GM18499 (cell line): ENCODE results near the gene MRPL32.

ENCODE experiments used
- ATAC-seq: cut with Tn5 transposase; IDR thresholded peaks from one replicate; pipeline ENCODE4 v1.9.1; 2021; ENCODE audit warnings: moderate number of reproducible peaks; ENCODE audit not compliant: insufficient read depth, unreplicated experiment

Gene MRPL32

DNA sequence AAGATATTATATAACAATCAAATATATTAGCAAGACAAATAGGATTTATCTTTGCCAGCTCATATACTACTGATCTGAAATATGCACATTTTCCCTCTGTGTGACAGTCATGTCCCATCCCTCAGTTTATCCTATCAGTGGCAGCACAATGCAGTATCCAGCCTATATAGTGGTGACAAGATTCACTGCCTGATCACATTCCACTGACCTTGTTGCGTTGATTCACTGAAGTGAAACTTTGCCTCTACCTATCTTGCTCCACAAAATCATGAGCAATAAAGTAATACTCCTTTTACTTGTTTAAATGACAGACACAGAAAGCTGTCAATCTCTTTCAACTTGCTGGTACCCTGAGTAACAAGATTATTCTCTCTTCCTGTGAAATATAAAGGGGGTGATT, 6.5 kb upstream of the MRPL32 start:
- no peak for ATAC-seq

DNA sequence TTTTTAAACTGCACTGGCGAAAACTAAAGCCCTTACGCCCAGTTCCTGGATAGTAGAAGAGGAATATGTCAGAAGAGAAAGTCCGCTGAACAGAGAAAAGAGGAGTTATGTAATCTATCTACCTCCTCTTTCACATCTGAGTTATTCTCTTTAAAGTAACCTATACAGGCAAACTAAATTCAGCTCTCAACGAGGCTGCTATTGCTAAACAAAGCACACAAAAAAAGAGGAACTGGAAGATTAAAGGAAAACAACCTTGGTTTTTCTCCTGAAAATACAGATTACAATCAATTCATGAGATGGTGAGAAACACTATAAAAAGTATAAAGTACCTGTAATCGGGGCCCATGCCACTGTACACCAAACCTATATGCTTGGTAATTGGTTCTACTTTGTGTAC, 6.0 kb upstream of the MRPL32 start:
- no peak for ATAC-seq

DNA sequence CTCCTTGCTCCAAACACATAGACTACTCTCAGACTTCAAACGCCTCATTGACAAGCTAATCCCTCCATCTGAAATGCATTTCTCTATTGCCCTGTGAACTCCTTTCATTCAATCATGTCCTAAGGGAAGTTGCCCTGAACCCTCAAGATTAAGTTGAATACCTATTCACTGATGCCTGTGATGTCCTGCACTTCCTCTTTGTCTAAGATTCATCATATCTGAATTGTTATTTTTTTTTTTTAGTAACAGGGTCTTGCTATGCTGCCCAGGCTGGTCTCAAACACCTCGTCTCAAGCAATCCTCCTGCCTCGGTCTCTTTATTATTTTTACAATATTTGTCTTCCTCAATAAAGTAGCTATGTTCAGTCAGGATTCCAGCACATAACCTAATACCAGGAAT, 3.4 kb upstream of the MRPL32 start:
- no peak for ATAC-seq

DNA sequence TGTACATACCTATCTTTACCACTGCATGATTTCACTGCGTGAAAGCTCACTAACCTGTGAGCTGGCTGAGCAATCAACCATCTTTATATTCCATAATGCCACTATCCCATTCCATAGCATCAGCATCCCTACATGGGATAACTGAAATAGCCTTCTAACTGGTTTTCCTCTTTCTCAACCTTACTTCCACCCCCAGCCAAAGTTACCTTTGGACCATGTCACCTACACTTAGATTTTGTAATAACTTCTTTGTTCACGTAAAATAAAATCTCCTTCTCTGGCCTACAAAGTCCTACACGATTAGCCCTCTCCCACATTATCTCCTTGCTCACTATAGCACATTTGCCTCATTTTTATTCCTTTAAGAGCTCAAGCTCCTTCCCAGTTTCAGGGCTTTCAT, 2.7 kb upstream of the MRPL32 start:
- no peak for ATAC-seq

DNA sequence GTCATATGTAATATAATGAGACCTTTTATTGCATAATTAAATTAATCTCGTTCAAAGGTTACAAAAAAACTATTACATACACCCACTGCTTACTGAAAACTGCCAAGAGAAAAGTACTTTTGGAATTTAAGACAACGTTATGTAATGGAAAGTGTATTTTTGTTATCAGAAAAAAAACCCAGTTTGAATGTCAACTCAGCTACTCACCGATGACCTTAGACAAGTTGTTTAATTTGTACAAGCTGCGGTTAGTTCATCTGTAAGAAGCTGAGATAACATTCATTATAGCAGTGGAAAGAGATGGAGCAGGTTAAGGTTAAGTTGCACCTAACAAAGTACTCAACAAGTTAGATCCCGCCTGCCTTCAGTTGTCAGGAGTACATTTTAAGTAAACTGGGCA, 1.3 kb upstream of the MRPL32 start:
- ATAC-seq = no peak

DNA sequence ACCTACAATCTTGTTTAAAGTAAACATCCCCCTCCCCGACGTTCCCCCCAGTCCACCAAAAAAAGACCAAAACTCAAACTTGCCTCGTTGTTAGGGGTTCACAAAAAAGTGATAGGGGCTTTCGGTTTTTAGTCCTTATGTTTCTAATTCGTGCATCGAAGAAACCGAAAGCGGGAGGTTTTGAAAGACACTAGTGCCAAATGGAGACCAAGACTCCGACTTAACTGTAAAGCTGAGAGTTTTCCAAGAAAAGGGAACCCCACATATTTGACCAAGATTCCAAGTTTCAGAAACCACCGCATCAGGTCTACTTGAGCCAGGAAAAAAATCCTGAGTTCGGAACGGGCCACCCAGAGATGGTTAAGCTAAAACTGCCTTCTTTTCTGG, 736 bp upstream of the MRPL32 start:
- no peak for ATAC-seq

DNA sequence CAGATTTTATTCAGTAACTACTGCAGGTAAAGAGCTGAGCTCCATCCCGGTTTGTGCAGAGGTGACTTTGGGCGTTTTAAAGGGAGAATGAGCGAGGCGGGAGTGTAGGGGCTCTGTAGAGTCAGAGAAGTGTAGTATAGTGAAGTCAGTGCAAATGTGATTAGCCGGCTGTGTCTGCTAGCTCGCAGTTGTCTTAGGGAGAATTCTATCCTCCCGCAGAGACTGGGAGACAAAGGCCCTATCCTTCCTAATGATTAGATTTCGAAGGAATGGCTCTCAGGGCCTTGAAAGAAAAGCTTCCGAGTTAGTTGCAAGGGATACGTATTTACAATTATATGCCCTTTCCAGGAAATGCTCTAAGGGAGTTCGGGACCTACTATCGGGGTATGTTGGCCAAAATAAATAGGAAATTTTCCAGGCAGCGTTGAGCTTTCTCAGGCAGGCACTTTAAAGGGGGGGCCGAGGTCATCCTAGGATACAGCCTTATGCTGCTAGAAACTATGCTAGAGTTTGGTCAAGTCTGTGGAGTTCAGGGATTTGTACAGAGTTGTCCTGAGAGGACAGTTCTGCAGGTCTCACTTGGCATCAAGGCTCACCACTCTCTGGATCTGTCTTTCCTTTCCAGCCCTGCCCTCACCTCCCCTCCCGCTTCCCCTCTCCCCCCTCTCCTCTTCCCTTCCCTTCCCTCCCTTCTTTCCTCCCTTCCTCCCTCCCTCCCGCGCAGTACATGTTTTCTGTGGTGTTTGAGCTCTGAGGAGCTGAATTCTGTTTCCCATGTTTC, 825 bp downstream of the MRPL32 start:
- no peak for ATAC-seq

DNA sequence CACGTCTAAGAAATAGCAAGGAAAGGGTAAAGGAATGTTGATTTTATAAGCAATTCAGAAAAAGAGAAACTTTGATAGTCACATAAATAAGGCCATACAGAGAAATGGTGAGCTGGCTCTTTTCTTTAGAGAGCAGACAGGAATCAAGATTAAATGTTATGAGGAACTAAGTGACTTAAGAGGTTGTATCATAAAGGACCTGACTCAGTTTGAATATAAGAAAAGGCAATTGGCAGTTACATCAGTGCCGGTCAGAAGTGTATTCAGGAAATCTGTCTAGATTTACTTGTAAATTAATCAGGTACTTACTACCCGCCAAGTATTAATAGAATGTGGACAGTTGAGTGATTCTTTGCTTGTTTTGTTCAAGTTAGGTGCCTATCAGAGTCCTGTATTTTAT, 2.1 kb downstream of the MRPL32 start:
- no peak for ATAC-seq

DNA sequence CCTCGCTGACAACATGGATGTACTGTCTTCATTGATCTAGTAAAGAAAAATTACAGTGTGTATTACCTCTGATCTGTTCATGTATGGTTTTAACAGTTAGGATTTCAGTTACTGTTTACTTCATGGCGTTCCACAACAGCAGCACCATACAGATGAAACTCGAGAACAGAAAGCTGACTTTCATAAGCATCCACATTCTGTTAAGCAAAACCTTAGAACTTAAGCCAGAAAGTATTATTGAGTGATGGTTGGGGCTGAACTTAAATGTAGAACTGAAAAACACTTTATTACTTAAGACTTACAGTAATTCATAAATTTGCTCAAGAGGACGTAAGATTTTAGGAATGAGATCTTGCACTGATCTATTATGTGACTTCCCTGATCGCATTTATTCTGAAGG, 3.7 kb downstream of the MRPL32 start:
- ATAC-seq = no peak

DNA sequence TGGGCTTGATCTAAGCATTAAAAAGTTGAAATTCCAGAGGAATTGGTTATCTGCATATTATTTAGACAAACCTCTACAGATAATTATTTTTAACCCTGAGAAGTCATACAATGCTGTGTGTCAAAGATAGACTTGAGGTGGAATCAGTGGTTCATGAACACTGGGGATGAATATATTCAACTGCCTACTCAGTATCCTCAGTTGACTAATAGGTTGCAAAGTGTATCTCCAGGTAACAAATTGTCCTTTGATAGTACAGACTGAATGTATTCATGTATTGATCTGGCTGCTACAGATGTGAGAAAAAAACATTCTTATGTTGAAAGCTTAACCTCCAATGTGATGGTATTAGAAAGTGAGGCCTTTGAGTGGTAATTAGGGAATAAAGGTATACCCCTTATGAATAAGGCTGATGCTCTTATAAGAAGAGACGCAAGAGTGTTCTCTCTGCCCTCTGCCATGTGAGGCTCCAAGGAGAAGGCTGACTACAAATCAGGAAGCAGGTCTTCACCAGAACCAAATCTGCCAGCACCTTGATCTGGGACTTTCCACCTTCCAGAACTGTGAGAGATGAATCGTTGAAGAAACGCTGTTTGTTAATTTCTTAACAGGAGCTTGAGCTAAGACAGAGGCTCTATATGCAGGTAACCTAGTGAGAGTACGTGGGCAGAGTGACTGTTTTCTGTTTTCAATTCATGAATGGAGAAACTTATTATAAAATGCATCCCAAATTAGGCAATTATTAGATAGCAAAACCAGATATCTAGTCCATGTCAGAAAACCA, 7.5 kb downstream of the MRPL32 start:
- ATAC-seq = no peak

DNA sequence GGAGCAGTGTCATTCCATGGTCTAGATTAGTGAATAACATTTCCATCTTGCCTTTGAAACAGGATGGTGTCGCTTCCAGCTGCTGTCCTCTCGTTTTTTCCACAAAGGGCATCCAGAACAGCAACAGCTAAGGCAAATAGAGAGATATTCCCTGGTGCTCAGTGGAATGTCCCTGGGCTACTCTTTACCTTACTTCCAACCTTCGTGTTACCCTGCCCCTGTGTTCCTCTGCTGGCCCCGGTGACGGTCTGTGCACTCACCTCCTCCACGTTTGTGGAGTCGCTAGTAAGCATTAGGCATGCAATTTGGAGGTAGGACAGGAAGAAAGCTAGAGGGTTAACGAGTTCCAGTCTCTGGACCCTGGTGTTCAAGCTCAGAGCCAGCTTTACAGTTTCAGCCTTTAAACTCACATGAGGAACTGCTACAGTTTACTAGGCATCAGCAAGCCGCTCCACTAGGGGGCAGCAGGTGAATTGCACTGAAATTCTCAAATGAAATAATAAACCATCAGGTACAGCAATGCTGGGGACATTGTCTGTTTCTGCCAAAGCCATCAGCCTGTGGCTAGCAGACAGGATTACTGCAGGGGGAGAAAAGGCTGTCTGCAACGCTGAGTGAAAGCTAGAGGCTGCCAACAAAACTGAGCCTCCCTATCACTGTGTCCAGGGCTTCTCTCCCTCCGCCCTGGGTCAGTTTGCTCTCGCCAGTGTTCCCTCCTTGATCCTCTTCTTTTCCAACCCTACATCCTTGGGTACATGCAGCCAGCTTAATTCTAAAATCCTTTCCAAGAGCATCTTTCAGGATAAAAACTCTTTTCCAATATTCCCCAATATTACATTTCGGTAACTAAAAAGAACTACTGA, 9.0 kb downstream of the MRPL32 start:
- peak; percentile 40 for ATAC-seq

DNA sequence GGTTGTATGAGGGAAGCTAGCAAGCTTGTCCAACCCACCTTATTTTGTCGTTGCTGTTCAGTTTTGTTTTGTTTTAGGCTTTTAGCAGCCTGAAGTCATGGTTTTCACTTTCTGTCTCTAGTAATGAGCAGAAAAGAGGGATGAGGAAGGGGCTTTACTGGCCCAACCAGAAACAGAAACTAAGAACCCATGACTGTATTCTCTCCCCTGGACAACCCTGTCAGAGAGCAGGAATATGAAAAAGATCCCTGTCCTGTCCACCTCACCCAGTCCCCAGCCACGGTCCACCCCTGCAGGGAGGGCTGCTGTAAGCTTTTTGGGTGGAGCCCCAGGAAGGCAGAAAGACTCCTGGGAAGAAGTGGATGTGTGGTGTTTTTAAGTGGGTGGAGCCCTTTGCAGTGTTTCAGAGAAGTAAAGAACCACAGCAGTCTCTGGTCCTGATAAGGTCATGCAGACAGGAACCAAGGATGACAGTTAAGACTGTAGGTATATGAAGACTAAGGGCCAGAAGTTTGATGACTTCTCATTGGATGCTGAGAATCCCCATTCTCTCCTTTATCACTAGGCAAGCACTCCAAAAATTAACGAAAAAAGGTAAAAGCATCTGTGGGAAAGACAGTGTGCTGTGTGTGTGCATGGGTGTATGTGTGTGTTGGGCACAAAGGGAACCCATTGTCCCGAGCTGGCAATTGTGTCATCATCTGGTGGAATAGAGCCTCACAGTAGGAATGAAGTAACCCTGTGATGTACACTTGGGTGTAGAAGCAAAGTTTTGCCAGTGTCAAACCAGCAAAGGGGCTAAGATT, 13.8 kb downstream of the MRPL32 start:
- peak; percentile 65 for ATAC-seq

DNA sequence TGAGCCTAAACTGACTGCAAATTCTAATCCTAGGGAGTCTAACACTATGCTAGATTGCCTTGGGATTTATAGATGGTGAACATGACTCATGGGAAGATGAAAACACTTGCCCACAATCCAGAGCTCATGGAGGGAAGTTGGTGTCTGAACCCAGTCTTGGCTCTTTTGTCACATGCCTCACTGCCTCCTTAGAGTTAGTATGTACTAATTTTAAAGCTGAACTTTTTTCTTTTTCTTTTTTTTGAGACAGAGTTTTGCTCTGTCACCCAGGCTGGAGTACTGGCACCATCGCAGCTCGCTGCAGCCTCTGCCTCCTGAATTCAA, 14.4 kb downstream of the MRPL32 start:
- ATAC-seq = no peak

DNA sequence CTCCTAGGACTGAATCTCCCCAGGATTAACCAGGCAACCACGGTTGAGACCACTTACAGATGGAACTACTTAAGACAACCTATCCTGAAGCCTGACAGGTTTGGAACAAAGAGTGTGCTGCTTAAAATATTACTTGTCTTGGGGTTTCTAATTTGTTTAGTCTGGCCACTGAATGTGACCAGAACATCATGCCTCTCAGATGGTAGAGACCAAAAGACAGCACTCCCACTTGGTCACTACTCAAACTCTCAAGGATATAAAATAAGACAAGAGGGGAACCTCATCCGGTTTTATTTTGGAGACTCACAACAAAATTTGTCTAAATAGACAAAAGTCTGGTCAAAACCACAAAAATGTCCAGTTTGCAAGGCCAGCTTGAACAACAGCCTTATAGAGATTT, 15.3 kb downstream of the MRPL32 start:
- ATAC-seq = no peak

DNA sequence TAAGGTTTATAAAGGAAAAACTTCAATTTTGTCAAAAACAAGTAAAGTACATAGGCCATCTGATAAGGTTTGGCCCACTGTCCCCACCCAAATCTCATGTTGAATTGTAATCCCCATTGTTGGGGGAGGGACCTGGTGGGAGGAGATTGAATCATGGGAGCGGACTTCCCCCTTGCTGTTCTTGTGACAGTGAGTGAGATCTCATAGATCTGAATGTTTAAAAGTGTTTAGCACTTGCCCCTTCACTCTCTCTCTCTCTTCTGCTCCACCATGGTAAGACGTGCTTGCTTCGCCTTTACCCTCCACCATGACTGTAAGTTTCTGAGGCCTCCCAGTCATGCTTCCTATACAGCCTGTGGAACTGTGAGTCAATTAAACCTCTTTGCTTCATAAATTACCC, 18.2 kb downstream of the MRPL32 start:
- no peak for ATAC-seq

DNA sequence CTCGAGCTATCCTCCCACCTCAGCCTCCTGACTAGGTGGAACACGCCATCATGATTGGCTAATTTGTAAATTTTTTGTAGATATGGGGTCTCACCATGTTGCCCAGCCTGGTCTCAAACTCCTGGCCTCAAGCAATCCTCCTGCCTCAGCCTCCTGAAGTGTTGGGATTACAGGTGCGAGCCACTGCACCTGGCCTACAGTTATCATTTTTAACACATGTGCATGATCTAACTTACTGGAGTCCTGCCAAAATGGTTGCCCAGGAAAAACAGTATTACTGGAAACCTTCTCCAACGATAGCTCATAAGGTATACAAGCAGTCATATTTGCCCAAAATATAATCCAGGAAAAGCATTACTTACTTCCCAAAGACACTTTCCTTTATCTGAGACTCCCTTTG, 20.2 kb downstream of the MRPL32 start:
- ATAC-seq = no peak

DNA sequence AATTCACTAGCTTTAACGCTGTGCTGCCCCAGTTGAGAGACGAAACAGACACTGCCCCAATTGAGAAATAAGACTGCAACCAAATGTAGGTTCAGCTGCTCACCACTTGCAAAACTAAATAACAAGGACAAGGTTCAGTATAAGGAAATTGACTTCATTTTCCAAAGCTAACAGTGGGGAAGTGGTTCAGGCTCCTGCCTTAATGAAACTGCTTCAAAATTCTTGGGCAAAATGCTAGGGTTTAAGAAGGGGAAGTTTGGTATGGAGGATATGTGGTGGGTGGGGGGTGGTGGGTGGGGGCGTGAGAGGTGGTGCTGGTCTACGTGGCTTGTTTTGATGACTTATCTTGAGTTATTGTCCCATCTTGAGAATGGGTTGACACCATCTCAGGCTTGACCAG, 21.8 kb downstream of the MRPL32 start:
- no peak for ATAC-seq

DNA sequence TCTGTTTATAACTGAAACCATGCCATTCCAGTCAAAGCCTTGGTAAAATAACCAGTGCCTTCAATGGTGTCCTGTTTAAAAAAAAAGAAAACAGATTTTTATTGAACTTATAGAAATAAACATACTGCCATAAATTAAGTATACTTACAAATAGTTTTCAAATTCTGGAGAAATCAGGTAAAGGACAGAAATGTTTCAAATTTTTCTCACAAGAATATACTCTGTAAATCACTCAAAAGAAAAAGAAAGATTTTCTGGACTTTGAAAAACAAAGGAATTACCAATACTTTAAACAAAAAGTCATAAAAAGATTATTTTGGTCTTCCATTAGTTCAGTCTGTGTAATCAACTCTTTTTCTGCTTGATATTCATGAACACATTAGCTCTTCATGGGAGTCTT, 23.9 kb downstream of the MRPL32 start:
- no peak for ATAC-seq

DNA sequence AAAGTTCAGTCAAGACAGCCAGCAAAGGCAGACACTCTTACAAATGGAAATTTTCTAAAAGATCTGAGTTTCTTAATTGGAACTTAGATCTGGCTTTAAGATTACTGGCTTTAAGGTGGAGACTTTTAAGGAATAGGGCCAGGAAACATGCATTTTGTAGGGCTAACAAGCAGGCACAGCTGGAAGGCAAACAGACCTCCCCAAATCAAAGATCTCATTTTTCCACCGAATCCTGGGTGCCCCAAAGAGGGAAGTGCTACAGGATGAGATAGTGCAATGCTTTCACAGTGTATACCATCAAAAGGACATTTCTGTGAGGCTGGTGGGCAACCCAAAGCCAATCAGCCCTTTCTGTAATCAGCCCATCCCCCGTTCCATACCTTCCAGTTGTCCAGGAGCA, 27.4 kb downstream of the MRPL32 start:
- ATAC-seq = no peak

DNA sequence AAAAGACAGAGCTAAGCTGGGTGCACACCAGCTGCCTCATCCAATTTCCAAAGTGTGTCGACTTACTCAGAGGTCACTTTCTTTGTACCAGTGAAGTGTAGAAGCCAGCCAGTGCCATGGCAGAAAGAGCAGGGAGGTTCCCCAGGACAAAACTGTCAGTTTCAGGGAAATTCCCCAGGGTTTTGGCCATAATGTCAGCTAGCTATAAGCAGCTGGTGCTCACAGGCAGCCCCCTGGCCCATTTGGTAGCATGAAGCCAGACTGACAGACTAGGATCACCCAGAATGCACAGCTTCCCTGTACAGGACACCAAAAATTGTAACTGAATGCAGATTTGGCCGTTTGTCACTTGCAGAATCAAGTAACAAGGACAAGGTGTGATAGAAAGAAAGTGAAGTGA, 28.6 kb downstream of the MRPL32 start:
- ATAC-seq = no peak
